GM06990 (cell line): ENCODE measurements around the gene RNF130.

Experiments
- DNase-seq: peaks from one replicate; pipeline ENCODE4 v3.0.0-alpha.2; 2011; ENCODE audit not compliant: insufficient read length; ENCODE audit errors: extremely low read depth
- H3K27me3 ChIP-seq: replicated peaks from 2 replicates; pipeline ENCODE4 v1.6.0; 2011; ENCODE audit warnings: low read length; ENCODE audit not compliant: control insufficient read depth, insufficient read depth
- H3K36me3 ChIP-seq: 2 replicates; pipeline ENCODE4 v1.5.1; 2011; ENCODE audit warnings: low read length; ENCODE audit not compliant: control insufficient read depth, insufficient read depth
- H3K4me3 ChIP-seq: replicated peaks from 2 replicates; pipeline ENCODE4 v1.5.1; 2011; ENCODE audit warnings: low read depth, mild to moderate bottlenecking, control low read depth, low read length
- CTCF ChIP-seq: IDR thresholded peaks from 2 replicates; pipeline ENCODE4 v1.5.1; 2011; ENCODE audit warnings: low read length, control low read depth, mild to moderate bottlenecking, inconsistent platforms; ENCODE audit not compliant: insufficient read depth, poor library complexity, severe bottlenecking

The RNF130 gene

GRCh38 chr5:180083529-180084060 is 12.0 kb upstream of the RNF130 start:
- Histone ChIP-seq H3K27me3 (no peaks in the 10 kb centered on the region), H3K36me3 (no peaks in the 10 kb centered on the region), H3K4me3 (no peak overlapping the region)
- DNase-seq = no peak
- no peak for TF ChIP-seq CTCF

- Histone ChIP-seq H3K27me3 (no peaks in the 10 kb centered on the region), H3K36me3 (no peaks in the 10 kb centered on the region), H3K4me3 (no peak overlapping the region)
- no peak for DNase-seq
- no peak for TF ChIP-seq CTCF
These were observed 11.3 kb upstream of the RNF130 start for GRCh38 chr5:180082633-180083420.

GRCh38 chr5:180081481-180081880 is 9.9 kb upstream of the RNF130 start:
- no peaks in the 10 kb centered on the region for H3K36me3 ChIP-seq
- DNase-seq = no peak
- no peak for TF ChIP-seq CTCF
- no peak overlapping the region for H3K4me3 ChIP-seq
- no peaks in the 10 kb centered on the region for H3K27me3 ChIP-seq

GRCh38 chr5:180080486-180081280 is 9.1 kb upstream of the RNF130 start:
- TF ChIP-seq CTCF = no peak
- Histone ChIP-seq H3K4me3 (no peak overlapping the region), H3K36me3 (no peaks in the 10 kb centered on the region), H3K27me3 (no peaks in the 10 kb centered on the region)
- DNase-seq = no peak

- TF ChIP-seq CTCF = no peak
- no peak overlapping the region for H3K4me3 ChIP-seq
- no peak for DNase-seq
- H3K36me3 ChIP-seq = no peaks in the 10 kb centered on the region
- H3K27me3 ChIP-seq = no peaks in the 10 kb centered on the region
These were observed 8.3 kb upstream of the RNF130 start for GRCh38 chr5:180079702-180080466.
